Hepatocyte (in vitro differentiated cells): ENCODE results near the gene TEX22. TPM values are rescaled to one million over a fixed set of nuclear protein-coding genes. Genes with fewer than 3 reads are reported as not detected.

Source experiments
- DNase-seq: peaks from one replicate; pipeline ENCODE4 v3.0.0-alpha.2; 2016; ENCODE audit warnings: low spot score
- H2AFZ ChIP-seq: fragments of 200-600 bp; sonication (generic); 2 replicates; pipeline ENCODE4 v1.6.0; 2016; ENCODE audit warnings: antibody characterized with exemption, mild to moderate bottlenecking
- H3K27ac ChIP-seq: fragments of 200-600 bp; sonication (generic); 2 replicates; pipeline ENCODE4 v1.5.1; 2016; ENCODE audit warnings: mild to moderate bottlenecking
- H3K27me3 ChIP-seq: fragments of 200-600 bp; sonication (generic); 2 replicates; pipeline ENCODE4 v1.6.1; 2016
- H3K36me3 ChIP-seq: fragments of 200-600 bp; sonication (generic); replicated peaks from 2 replicates; pipeline ENCODE4 v1.5.1; 2016; ENCODE audit warnings: low read depth; ENCODE audit not compliant: insufficient read depth
- H3K4me1 ChIP-seq: fragments of 200-600 bp; sonication (generic); 2 replicates; pipeline ENCODE4 v1.5.1; 2016; ENCODE audit warnings: mild to moderate bottlenecking, moderate library complexity; ENCODE audit not compliant: insufficient read depth
- H3K4me2 ChIP-seq: fragments of 200-600 bp; sonication (generic); 2 replicates; pipeline ENCODE4 v1.6.0; 2016
- H3K4me3 ChIP-seq: fragments of 200-600 bp; sonication (generic); 2 replicates; pipeline ENCODE4 v1.5.1; 2016; ENCODE audit warnings: mild to moderate bottlenecking
- H3K79me2 ChIP-seq: fragments of 200-600 bp; sonication (generic); 2 replicates; pipeline ENCODE4 v1.6.0; 2017; ENCODE audit warnings: mild to moderate bottlenecking
- H3K9me2 ChIP-seq: fragments of 200-600 bp; sonication (generic); replicated peaks from 2 replicates; pipeline ENCODE4 v1.6.0; 2017; ENCODE audit warnings: mild to moderate bottlenecking; ENCODE audit not compliant: insufficient read depth
- H3K9me3 ChIP-seq: fragments of 200-600 bp; sonication (generic); 2 replicates; pipeline ENCODE4 v1.5.1; 2016; ENCODE audit warnings: low read depth, mild to moderate bottlenecking
- H4K20me1 ChIP-seq: fragments of 200-600 bp; sonication (generic); 2 replicates; pipeline ENCODE4 v1.6.0; 2016; ENCODE audit warnings: mild to moderate bottlenecking; ENCODE audit not compliant: insufficient read depth, poor library complexity, severe bottlenecking
- EZH2 ChIP-seq: fragments of 200-600 bp; sonication (generic); IDR thresholded peaks from 2 replicates; pipeline ENCODE4 v1.6.1; 2016; ENCODE audit warnings: antibody characterized with exemption, mild to moderate bottlenecking, borderline replicate concordance
- EZH2phosphoT487 ChIP-seq: fragments of 200-600 bp; sonication (generic); IDR thresholded peaks from one replicate; pipeline ENCODE4 v1.6.1; 2018; ENCODE audit warnings: antibody characterized with exemption, mild to moderate bottlenecking, low read depth, moderate library complexity; ENCODE audit not compliant: unreplicated experiment, severe bottlenecking
- WGBS: methylation state at CpG from one replicate; pipeline ENCODE4 v1.1.6; 2016; ENCODE audit warnings: low lambda C conversion rate; ENCODE audit errors: missing lambda C conversion rate; 5-methylcytosine and 5-hydroxymethylcytosine counted together
- polyA plus RNA-seq: library from polyadenylated mRNA; unstranded; fragments of >200 nt; fragmentation: Nextera tagmentation; extraction: Ambion mirVana; gene quantifications from 2 replicates; pipeline ENCODE4 v1.2.1, GENCODE V29; 2016
- total RNA-seq: library from RNA; depleted of rRNA; stranded (reverse); fragments of >200 nt; gene quantifications from 2 replicates; pipeline ENCODE4 v1.2.3, GENCODE V29; 2014
- TF ChIP-seq, protein P1 (sequence below): fragments of 200-600 bp; sonication (generic); IDR thresholded peaks from 2 replicates; pipeline ENCODE4 v1.5.1; 2016; ENCODE audit warnings: antibody characterized with exemption, mild to moderate bottlenecking; ENCODE audit not compliant: poor library complexity

The TEX22 gene
- total and polyA plus RNA-seq, 2 experiments from 2014 or later = 0.76 TPM; not detected in 1

DNA sequence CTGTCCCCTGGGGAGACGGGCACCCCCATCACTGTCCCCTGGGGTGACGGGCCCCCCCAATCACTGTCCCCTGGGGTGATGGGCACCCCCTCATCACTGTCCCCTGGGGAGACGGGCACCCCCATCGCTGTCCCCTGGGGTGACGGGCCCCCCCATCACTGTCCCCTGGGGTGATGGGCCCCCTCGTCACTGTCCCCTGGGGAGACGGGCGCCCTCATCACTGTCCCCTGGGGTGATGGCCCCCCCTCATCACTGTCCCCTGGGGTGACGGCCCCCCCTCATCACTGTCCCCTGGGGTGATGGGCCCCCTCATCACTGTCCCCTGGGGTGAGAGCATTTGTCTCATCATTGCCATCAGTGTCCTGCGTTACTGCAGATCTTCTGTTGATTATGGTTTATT lies 45.2 kb upstream of the TEX22 start:
- no peaks in the 10 kb centered on the region for H3K4me1 ChIP-seq
- H2AFZ ChIP-seq = no peak overlapping the region
- TF ChIP-seq, protein P1, sequence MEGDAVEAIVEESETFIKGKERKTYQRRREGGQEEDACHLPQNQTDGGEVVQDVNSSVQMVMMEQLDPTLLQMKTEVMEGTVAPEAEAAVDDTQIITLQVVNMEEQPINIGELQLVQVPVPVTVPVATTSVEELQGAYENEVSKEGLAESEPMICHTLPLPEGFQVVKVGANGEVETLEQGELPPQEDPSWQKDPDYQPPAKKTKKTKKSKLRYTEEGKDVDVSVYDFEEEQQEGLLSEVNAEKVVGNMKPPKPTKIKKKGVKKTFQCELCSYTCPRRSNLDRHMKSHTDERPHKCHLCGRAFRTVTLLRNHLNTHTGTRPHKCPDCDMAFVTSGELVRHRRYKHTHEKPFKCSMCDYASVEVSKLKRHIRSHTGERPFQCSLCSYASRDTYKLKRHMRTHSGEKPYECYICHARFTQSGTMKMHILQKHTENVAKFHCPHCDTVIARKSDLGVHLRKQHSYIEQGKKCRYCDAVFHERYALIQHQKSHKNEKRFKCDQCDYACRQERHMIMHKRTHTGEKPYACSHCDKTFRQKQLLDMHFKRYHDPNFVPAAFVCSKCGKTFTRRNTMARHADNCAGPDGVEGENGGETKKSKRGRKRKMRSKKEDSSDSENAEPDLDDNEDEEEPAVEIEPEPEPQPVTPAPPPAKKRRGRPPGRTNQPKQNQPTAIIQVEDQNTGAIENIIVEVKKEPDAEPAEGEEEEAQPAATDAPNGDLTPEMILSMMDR = no peak
- TF ChIP-seq EZH2phosphoT487 (no peak), EZH2 (no peak)
- DNase-seq = no peak
- no peaks in the 10 kb centered on the region for H3K9me3 ChIP-seq
- no peaks in the 10 kb centered on the region for H3K36me3 ChIP-seq
- H4K20me1 ChIP-seq = peaks cover 3% of the 10 kb centered on the region
- no peak overlapping the region for H3K4me2 ChIP-seq
- H3K4me3 ChIP-seq = no peak overlapping the region
- WGBS = 100% methylated on average over 1 of the region's 10 CpGs
- H3K27me3 ChIP-seq = no peaks in the 10 kb centered on the region
- no peaks in the 10 kb centered on the region for H3K9me2 ChIP-seq
- H3K79me2 ChIP-seq = no peaks in the 10 kb centered on the region
- no peak overlapping the region for H3K27ac ChIP-seq

DNA sequence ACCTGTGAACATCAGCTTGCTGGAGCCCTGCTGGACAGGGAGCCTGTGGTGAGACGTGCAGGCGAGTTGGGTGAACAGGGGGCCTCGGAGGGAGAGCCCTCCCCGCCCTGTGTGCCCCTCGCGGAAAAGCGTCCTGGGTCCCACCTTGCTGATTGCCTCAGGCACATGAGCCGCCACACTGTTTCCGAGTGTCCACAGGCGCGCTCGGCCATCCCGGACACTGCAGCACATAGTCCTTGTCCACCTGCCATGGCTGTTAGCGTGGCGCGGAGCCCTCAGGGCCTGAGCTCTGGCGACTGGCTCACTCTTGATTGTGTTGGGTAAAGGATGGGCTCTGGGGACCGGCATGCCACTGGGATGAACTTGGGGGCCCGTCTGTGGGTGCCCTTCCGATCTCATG lies 43.8 kb upstream of the TEX22 start:
- Histone ChIP-seq H2AFZ (no peak overlapping the region), H3K27me3 (no peaks in the 10 kb centered on the region), H3K9me3 (no peaks in the 10 kb centered on the region), H4K20me1 (peaks cover 3% of the 10 kb centered on the region), H3K9me2 (no peaks in the 10 kb centered on the region), H3K4me3 (no peak overlapping the region), H3K4me2 (no peak overlapping the region), H3K79me2 (no peaks in the 10 kb centered on the region), H3K4me1 (no peaks in the 10 kb centered on the region), H3K27ac (no peak overlapping the region), H3K36me3 (no peaks in the 10 kb centered on the region)
- no peak for DNase-seq
- WGBS = 97% methylated on average over 19 of the region's 20 CpGs
- TF ChIP-seq, protein P1 = no peak
- TF ChIP-seq EZH2 = no peak
- TF ChIP-seq EZH2phosphoT487 = no peak

DNA sequence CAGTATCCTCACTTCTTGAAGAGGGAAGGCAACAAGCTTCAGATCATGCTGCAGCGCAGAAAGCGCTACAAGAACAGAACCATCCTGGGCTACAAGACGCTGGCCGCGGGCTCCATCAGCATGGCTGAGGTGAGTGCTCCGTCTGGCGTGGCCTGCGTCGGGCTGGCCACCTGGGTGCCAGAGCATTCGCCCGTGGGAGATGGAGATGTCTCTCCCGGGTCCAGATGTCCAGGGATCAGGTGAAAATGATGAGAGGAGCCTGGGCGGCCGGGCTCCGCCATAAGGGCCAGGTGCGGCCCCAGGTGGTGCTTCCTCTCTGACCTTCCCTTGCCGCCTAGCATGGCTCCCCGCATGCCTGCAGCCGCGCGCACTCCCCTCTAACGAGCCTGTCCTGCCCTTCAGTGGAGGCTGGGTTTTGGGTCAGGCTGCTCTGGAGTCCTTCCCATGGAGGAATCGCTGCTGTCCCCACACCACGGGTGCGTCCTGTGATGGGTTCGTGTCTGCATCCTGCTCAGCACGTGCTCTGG lies 43.2 kb upstream of the TEX22 start:
- Histone ChIP-seq H3K9me2 (no peaks in the 10 kb centered on the region), H3K27me3 (no peaks in the 10 kb centered on the region), H3K4me1 (no peaks in the 10 kb centered on the region), H2AFZ (no peak overlapping the region), H3K27ac (no peak overlapping the region), H3K36me3 (no peaks in the 10 kb centered on the region), H3K4me3 (no peak overlapping the region), H3K79me2 (no peaks in the 10 kb centered on the region), H3K4me2 (no peak overlapping the region), H3K9me3 (no peaks in the 10 kb centered on the region), H4K20me1 (peaks cover 3% of the 10 kb centered on the region)
- DNase-seq = no peak
- TF ChIP-seq EZH2 (no peak), EZH2phosphoT487 (no peak)
- TF ChIP-seq, protein P1 = no peak
- WGBS = 95% methylated on average over 27 of the region's 27 CpGs
